C4-2B (cell line): ENCODE measurements around the gene KLF7.
A peak's percentile ranks its signal among the peaks of the same experiment; 100 is the strongest.

Source experiments
- H3K27ac ChIP-seq: fragments of 450-650 bp; 2 replicates; pipeline ENCODE4 v1.5.1; 2017
- ZFX ChIP-seq: fragments of 450-650 bp; IDR thresholded peaks from 2 replicates; pipeline ENCODE4 v1.6.1; 2017
- TF ChIP-seq, protein P1 (sequence below): fragments of 450-650 bp; conservative IDR thresholded peaks from 2 replicates; pipeline ENCODE4 v1.5.1; 2017; ENCODE audit warnings: mild to moderate bottlenecking

KLF7 gene

DNA sequence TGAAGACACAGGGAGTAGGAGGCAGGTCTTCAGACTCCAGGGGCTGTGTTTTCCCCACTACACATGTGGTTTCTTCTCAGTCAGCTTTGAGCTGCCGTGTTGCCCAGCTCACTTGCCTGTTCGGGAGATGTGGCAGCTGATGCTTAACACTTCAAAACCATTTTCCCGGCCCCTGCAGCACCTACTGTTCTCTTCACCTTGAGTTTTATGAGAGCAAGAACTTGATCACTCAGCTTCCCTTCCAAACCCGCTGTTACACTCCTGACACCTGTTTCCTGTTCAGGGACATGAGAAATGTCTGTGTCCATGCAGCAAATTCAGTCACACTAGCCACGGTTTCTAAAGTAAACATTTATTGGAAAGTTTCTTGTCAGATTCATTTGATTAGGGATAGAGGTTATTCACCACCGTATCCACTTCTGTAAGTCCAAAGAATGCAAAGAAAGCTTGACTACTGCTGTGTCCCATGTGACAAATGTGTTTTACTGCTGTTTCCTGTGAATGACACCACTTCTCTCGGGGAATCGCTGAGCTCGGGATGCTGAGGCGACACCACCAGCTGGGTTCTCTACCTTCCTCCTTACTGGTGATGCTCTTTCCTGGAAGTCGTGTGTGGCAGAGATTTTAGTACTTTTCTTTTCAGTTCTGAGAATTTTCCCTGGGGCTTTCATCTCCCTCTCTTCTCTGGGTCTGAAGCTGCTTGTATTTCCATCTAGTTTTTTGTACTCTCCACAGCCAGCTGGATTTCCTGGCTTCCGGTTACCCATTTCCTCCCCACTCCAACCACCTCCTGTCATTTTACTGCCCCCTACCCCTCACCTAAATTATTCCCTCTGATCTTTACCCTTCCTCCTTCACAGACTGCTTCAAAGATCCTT lies 91.7 kb downstream of the KLF7 start:
- H3K27ac ChIP-seq: no peak overlapping the region

DNA sequence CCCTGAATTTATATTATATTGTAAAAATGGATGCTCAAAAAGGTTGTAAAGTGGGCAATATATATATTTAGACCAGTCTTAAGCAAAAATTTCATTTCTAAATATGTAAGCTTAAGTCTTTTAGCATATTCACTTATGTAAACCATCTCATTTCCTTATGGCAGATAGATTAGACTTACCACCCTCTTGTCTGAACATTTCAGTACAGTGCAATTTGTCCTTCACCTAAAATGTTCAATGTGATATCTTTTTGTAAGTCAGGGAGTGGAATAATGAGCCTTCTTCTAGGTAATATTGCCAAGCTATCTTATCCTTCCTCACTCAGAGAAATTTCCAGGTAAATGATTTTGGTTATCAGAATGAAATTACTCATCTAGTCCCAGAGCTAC lies 92.3 kb downstream of the KLF7 start:
- TF ChIP-seq, protein P1, sequence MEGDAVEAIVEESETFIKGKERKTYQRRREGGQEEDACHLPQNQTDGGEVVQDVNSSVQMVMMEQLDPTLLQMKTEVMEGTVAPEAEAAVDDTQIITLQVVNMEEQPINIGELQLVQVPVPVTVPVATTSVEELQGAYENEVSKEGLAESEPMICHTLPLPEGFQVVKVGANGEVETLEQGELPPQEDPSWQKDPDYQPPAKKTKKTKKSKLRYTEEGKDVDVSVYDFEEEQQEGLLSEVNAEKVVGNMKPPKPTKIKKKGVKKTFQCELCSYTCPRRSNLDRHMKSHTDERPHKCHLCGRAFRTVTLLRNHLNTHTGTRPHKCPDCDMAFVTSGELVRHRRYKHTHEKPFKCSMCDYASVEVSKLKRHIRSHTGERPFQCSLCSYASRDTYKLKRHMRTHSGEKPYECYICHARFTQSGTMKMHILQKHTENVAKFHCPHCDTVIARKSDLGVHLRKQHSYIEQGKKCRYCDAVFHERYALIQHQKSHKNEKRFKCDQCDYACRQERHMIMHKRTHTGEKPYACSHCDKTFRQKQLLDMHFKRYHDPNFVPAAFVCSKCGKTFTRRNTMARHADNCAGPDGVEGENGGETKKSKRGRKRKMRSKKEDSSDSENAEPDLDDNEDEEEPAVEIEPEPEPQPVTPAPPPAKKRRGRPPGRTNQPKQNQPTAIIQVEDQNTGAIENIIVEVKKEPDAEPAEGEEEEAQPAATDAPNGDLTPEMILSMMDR: no peak
- TF ChIP-seq ZFX: no peak
- no peak overlapping the region for H3K27ac ChIP-seq

More for the DNA sequence above, 91.7 kb downstream of the KLF7 start:
- no peak for TF ChIP-seq ZFX
- TF ChIP-seq, protein P1: peak; percentile 10; the same call in 1 of the 2 replicates

DNA sequence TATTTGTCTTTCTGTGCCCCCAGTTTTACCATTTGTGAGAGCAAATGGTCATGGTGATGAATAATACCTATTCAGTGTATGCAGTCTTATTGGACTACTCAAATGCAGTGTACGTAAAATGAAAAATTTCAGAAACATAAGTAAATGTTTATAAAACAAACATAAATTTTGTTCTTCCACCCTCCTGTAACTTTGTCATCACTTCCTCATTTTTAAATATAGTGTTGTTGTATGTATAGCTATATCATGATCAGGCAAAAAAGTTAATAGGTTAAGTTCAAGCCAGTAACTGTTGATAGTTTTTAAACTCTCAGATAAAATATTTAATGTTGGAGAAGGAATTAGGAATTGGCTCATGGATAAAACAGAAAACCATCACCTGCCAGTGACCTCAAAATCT lies 93.2 kb downstream of the KLF7 start:
- H3K27ac ChIP-seq: no peak overlapping the region
- TF ChIP-seq ZFX: no peak
- TF ChIP-seq, protein P1: no peak

DNA sequence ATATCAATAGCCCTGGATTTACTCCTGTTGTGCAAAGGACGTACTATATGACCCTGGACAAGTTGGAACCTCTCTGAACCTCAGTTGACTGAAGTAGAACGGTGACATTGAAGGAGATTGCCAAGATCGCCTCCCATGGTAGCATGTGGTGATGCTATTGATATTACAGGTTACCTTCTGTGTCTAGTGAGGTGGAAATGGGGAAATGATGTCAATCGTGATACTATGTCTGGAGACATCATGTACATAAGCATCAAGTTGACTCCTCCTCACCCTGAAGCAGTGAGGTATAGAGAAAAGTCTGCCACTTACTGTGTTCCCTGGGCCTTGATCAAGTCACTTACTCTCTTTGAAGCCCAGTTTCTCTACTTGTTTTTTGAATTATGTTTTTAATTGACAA lies 93.9 kb downstream of the KLF7 start:
- TF ChIP-seq ZFX: no peak
- TF ChIP-seq, protein P1: no peak
- no peak overlapping the region for H3K27ac ChIP-seq

DNA sequence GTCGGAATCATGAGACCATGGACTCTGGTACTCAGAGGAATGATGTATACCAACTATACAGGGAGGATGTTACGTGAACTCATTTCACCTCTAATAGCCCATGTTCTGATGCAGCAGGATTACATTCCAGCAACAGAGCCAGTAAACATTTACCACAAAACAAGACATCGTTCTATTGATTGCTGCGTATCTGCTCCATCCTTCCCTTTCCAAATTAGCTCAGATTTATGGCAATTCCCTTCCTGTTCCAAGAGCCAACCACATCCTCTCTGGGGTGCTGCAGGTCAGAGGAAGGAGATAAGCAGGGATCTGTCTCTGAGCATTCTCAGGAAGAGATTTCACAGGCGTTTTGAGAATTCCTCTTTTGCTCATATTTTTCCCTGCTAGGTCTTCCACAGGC lies 98.3 kb downstream of the KLF7 start:
- no peak for TF ChIP-seq ZFX
- TF ChIP-seq, protein P1: no peak
- H3K27ac ChIP-seq: no peak overlapping the region

DNA sequence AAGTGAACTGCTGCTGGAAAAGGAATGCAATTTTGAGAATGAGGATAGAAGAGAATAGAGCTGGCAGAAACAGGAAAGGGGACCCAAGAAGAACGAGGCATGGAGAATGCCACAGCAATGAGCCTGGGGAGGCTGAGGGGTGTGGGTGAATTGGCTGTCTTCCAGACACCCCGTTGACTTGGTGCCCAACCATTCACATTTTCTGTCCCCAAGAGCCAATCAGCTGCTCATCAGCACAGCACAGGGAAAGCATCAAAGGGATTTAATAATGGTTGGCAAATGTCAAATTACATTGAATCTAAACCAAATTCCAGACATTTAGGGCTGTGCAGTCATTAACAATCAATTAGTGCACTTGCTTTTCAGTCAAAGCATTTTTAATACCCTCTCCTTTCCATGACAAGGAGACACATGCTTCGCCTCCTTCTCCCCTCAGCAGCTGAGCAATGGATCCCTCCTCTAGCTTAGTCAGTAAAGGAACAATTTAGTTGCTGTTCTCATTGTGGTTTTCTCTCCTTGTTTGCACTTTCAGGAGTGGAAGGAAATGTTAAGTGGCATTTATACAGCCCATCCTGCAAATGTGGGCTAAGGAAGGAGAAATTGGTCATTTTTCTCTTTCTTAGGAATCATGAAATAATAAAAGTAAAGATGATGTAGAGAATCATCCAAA lies 98.8 kb downstream of the KLF7 start:
- 0 out of 2 replicates have a peak overlapping the region, but pooled peaks have one; percentile 26 for H3K27ac ChIP-seq
- TF ChIP-seq ZFX: no peak
- TF ChIP-seq, protein P1: no peak

DNA sequence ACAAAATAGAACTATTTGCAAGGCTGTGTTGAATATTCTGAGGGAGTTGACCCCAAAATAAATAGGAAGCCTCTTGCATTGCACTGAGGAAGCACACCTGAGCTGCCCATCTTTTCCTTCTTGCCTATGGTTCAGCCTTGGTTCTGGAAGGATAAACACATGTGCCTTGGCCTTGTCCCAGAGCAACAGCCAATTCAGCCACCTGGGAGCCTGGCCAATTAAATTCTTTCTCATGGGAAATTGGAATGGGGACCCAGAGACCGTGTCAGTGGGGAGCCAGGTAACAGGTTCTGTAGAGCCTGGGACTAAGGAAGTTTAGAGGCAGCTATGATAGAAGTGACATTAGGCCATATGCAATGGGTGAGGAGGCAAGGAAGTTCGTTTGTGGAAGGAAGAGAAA lies 99.6 kb downstream of the KLF7 start:
- no peak for TF ChIP-seq ZFX
- TF ChIP-seq, protein P1: no peak
- H3K27ac ChIP-seq: peak overlapping the region; percentile 22; the same call in 1 of the 2 replicates
